Gastrocnemius medialis (tissue), 4 donors: ENCODE measurements around the gene PLSCR5.

ENCODE experiments used
- CTCF ChIP-seq, 5 experiments: fragments of 450-650 bp in 3 of 5; fragments of 200-600 bp in 2 of 5; sonication (generic) in 2 of 5; IDR thresholded peaks in 4 of 5; conservative IDR thresholded peaks in 1 of 5; 1 replicate in 4 of 5; 2 replicates in 1 of 5; pipeline ENCODE4 v1.5.1; 2016 to 2019; ENCODE audit warnings: antibody characterized with exemption in 5 of 5, mild to moderate bottlenecking in 3 of 5, moderate library complexity in 3 of 5
- POLR2A ChIP-seq, 2 donors: fragments of 450-650 bp; IDR thresholded peaks; one replicate each; pipeline ENCODE4 v1.6.1; 2017; ENCODE audit warnings: antibody characterized with exemption in 2 of 2, mild to moderate bottlenecking in 2 of 2, moderate library complexity in 2 of 2

GRCh38 chr3:146612015-146612414, 6.9 kb upstream of the PLSCR5 start:
- TF ChIP-seq CTCF (IDR thresholded peaks at IDR 0.05 in 4 of 5, conservative IDR thresholded peaks at IDR 0.05 in 1 of 5) (no peak), POLR2A (IDR thresholded peaks at IDR 0.05) (no peak)
